GM12801 (cell line): ENCODE data around the gene LARP4.

Experiments used
- TF ChIP-seq, protein P1 (sequence below): IDR thresholded peaks from one replicate; pipeline ENCODE4 v1.5.1; 2011; ENCODE audit warnings: control low read depth; ENCODE audit not compliant: insufficient read length; ENCODE audit errors: extremely low read depth

LARP4 gene

DNA sequence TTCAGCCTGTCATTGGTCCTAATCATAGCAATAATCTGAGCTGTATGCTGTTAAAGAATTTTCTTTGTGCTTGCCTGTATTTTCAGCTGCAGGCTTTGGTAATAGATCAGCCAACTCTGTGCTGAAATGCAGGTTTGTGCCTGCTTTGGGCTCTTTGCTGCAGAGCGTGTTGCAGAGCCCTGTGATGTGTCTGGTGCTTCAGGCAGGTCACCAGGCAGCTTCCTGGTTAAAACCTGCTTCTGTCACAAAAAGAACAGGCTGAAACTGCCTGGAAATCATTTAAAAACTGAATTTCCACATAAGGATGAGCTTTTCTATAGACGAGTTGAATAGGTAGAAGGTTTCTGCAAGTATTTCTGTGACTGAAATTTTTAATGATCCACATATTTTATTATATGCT, 107.2 kb downstream of the LARP4 start:
- TF ChIP-seq, protein P1, sequence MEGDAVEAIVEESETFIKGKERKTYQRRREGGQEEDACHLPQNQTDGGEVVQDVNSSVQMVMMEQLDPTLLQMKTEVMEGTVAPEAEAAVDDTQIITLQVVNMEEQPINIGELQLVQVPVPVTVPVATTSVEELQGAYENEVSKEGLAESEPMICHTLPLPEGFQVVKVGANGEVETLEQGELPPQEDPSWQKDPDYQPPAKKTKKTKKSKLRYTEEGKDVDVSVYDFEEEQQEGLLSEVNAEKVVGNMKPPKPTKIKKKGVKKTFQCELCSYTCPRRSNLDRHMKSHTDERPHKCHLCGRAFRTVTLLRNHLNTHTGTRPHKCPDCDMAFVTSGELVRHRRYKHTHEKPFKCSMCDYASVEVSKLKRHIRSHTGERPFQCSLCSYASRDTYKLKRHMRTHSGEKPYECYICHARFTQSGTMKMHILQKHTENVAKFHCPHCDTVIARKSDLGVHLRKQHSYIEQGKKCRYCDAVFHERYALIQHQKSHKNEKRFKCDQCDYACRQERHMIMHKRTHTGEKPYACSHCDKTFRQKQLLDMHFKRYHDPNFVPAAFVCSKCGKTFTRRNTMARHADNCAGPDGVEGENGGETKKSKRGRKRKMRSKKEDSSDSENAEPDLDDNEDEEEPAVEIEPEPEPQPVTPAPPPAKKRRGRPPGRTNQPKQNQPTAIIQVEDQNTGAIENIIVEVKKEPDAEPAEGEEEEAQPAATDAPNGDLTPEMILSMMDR: no peak

DNA sequence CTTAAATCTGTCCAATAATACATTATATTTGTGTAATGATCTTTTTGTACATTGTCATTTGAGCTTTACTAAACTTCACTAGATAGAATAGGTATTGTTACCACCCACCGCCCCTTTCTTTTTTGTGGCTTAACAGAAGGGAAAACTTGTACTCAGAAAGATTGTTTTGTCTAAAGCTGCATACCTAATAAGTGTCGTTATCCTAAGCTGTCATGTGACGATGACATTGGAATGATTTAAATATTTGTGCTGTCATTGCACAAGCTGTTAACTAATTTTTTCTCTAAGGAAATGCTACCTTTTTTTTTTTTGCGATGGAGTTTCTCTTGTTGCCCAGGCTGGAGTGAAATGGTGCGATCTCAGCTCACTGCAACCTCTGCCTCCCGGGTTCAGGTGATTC, 107.7 kb downstream of the LARP4 start:
- TF ChIP-seq, protein P1: no peak

DNA sequence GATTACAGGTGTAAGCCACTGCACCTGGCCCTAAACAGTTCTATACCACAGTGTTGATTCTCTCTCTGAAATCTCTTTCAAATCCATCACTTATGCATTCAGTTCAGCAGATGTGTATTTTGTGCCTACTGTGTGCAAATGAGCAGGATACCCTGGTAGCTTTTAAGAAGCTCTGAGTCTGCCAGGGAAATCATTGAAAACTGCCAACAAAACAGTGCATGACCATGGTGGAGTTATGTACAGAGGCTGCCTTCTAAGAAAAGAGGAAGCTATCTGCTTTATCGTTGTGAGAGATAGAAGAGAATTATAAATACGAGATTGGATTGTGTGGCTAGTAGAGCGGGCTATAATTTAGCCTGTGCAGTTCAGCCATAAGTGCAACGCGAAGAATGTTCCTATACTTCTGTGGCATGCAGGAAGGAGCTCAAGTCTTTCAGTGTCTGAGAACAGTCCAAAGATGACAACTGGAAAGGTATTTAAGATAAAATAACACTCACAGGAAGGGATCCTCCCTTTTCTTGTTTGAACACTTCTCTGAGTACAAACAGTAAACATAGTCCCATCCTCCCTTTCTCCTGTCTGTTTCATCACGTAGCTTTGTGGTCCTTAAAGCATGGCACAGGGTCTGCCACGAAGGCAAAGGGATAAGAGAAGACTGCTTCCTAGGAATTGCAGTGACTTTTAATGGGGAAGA, 108.4 kb downstream of the LARP4 start:
- TF ChIP-seq, protein P1: no peak

DNA sequence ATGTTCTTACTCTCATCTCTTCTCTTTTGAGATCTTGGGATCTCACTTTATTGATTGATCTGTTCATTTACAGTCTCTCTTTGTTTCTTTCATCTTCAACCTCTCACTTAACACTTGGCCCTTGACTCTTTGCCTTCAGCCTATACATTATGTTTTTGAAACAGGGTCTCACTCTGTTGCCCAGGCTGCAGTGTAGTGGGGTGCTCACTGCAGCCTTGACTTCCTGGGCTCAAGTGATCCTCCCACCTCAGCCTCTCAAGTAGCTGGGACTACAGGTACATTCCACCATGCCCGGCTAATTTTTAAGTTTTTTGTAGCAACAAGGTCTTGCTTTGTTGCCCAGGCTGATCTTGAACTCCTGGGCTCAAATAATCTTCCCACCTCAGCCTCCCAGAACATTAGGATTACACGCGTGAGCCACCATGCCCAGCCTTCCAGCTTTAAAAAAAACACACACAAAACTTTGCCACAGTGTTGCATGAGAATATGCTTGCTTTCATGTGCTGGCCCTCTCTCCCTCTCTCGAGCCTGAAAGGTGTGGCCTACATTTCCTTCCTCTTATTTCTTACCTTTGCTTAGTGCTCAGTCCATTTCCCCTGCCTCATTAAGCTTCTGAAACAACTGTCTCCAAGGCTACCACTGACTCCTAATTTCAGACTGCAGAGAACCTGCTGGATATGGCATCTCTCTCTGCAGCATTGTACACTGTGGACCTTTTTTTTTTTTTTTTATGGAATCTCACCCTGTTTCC, 114.0 kb downstream of the LARP4 start:
- TF ChIP-seq, protein P1: no peak

DNA sequence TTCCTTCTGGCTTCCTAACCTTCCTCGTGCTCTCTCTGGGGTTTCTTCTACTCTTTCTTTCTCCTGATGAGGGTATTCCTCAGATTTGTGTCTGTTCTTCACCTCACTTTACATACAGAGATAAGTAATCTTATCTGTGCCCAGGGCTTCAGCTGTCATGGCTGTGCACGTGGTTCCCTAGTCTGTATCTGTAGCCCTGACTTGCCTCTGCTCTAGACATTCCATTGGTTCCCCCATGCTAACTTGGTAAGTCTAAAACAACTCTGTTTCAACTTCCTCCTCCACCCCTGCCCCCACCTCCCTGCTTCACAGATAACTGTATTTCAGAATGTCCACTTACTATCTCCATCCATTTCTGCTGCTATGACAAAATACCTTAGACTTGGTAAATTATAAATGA, 114.9 kb downstream of the LARP4 start:
- TF ChIP-seq, protein P1: no peak

DNA sequence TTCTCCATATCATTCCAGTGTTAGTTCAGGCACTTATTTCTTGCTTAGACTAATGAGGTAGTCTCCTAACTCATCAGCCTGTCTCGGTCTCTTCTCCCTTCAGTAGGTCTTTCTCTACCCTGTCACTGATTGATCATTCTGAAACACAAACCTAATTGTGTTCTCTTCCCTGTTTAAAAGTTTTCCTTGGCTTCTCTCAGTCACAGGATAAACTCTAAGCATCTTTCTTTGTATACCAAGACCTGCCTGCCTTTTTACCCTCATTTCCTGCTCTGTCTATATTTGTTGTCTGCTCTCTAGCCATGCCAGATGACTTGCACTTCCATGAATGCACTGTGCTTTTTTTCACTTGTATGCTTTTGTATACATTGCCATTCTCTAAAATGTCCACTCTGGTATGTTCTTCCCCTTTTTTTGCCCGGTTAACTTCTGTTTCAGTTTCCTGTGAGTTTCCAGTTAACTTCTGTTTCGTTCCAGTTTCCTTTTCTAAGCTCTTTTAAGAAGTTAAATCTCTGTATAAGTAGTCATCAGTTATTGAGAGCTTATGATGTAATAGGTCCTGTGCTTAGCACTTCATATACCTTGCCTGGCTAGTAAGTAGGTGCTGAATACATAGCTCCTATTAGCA, 116.8 kb downstream of the LARP4 start:
- TF ChIP-seq, protein P1: no peak

DNA sequence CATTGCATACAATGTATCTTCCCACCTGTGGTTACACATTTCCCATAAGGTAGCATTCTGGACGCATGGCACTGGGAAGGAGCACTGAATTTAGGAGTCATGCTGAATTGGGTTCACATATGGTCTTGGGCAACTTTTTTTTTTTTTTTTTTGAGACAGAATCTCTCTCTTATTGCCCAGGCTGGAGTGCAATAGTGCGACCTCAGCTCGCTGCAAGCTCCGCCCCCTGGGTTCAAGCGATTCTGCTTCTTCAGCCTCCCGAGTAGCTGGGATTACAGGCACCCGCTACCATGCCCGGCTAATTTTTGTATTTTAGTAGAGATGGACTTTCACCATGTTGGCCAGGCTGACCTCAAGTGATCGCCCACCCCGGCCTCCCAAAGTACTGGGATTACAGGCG, 117.4 kb downstream of the LARP4 start:
- TF ChIP-seq, protein P1: no peak
